HG02798 (cell line): Measurements from ENCODE around the gene TTYH1.
"Not testable (repeated sequence)": the region's sequence is repeated elsewhere in the genome, so short reads cannot be mapped to it uniquely, and the experiment has no call there.

ENCODE experiments used
- ATAC-seq: cut with Tn5 transposase; IDR thresholded peaks from one replicate; pipeline ENCODE4 v1.9.1; 2021; ENCODE audit warnings: mild to moderate bottlenecking; ENCODE audit not compliant: unreplicated experiment, poor library complexity

The TTYH1 gene

DNA sequence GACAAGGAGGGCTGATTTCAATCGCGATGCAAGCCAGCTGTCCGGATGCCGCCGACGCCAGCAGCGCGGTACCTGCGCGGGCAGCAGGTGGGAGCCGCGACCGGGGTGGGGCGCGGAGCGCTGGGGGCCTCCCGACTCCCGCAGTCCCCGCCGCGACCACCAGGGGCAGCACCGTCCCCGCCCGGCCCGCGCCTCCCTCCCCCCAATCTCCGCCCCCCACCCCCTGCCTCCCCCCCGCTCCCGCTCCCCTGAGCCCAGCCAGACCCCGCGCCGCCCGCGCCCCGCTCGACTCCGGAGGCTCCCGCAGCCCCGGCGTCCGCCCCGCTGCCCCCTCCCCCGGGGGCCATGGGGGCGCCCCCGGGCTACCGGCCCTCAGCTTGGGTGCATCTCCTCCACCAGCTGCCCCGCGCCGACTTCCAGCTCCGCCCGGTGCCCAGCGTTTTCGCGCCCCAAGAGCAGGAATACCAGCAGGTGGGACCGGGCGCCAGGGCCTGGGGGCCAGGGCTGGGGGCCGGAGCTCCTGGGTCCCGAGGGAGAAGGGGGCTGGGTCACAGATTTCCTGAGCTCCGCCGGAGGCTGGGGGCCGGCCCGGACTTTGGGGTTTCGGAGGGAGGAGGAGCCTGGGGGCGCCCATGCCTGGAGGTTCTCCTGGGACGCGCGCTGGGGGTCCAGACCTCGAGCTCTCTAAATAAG, at the start of gene TTYH1:
TTYH1 (plus strand) TSS at position 257 of the 693 bp plus-strand sequence; CDS start at position 346, 89 bp downstream.
- no peak for ATAC-seq

DNA sequence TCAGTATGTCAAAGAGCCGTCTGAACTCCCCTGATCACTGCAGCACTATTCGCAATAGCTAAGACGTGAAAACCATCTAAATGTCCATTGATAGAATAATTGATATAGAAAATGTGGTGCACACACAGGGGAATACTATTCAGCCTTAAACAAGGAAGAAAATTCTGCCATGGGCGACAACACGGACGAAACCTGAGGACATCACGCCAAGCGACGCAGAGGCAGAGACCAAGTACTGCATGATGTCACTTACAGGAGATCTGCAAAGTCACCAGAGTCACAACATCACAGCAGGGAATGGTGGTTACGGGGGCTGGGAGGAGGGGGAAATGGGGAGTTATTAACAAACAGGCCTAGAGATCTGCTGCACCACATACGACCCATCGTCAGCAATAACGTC, 49.5 kb upstream of the TTYH1 start:
- not testable (repeated sequence) for ATAC-seq

DNA sequence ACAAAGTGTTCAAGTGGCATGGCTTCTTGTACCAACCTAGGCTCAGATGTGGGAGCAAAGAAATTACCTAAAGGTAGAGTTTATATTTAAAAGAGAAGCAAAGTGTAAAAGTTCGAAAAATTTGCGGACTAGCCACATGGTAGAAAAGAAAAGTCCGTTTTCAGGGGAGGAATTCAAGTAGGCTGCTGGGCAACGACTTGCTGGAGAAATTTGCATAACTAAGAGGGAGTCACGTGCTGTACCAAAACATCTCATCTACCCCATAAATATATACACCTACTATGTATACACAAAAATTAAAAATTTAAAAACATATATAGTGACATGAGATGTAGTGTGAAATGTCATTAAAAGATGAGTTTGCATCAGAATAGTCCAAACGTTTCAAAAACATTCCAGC, 48.5 kb upstream of the TTYH1 start:
- ATAC-seq, result no peak

DNA sequence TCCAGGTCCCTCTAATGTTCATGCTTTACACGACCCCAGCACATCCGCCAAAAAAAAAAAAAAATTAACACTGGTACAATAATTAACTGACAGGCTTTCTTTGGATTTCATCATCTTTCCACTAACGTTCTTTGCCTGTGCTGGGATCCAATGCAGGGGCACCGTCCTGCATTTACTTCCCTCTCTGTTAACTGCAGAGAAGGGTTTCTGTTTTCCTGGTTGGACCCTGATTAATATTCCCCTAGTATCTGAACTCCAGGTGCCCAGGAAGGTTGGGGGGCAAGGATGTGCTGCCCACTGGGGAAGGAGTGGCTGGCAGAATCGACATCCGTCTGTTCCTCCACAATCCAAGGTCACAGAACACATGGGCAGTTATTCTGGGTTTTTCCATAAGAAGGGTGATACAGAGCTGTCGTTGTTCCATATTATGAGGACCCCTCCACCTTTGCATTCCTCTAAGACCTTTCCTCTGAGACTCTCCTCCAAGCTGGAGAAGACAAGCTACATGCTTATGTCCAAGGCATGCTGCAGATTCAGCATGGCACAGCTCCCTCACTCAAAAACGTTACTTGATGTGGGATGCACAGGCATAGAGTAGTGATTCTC, 46.1 kb upstream of the TTYH1 start:
- no peak for ATAC-seq

DNA sequence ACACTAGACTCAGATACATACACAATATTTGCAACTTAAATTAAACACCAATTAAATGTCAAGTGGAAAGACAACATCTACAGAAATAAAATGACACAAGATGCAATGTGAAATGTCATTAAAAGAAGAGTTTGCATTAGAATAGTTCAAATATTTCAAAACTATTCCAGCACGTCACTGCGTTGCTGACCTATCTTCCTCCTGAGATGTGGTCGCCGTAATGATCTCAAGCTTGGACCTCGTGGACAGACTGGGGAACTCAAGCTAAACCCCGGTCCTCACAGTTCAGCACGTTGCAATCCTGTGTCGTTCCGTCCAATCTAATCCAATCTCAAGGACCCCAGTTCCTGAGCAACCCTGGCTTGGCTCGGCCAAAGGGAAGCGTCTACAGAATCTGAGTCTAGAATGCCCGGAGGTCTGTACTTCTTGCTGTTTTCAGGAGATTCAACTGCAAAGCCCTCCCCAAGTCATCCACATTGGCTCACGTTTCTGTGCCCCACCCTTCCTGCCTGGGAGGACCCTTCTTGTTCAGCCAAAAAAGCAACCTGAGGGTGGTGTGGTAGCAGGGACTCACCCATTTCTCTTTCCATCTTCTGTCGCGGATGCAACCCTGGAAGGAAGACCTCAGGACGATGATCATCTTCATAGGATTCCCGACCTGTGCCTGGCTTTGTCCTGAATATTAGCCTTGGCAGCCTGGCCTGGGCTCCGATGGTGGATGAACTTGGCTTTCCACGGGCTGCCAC, 45.4 kb upstream of the TTYH1 start:
- ATAC-seq, result not testable (repeated sequence)

DNA sequence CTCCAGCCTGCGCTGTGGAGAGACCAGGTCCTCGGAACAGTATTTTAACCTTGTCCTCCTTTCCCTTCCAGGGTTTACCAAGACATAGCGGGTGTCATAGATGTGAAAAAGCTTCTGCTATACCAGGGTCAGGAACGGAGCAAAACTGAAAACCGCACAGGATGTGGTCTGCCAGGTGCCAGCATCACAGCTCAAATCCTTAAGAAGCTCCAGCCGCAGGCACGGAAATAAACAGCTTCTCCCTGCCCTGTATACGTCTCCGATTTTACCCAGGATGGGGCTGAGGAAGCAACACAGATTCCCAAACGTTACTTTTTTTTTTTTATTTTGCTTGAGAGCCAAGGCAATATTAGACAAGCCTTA, 44.8 kb upstream of the TTYH1 start:
- not testable (repeated sequence) for ATAC-seq

DNA sequence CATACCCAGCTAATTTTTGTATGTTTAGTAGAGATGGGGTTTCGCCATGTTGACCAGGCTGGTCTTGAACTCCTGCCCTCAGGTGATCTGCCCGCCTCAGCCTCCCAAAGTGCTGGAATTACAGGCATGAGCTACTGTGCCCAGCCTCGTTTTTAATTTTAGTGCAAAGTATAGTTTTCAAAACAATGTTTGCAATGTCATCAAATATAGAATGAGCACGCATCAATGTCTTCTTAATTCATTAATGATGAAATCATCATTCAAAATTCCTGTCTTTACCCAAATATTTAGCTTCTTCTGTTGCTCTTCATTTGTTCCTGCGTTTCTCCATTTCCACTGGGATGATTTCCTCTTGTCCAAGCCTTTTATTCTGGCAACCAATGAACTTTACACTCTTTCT, 43.8 kb upstream of the TTYH1 start:
- ATAC-seq, result not testable (repeated sequence)

DNA sequence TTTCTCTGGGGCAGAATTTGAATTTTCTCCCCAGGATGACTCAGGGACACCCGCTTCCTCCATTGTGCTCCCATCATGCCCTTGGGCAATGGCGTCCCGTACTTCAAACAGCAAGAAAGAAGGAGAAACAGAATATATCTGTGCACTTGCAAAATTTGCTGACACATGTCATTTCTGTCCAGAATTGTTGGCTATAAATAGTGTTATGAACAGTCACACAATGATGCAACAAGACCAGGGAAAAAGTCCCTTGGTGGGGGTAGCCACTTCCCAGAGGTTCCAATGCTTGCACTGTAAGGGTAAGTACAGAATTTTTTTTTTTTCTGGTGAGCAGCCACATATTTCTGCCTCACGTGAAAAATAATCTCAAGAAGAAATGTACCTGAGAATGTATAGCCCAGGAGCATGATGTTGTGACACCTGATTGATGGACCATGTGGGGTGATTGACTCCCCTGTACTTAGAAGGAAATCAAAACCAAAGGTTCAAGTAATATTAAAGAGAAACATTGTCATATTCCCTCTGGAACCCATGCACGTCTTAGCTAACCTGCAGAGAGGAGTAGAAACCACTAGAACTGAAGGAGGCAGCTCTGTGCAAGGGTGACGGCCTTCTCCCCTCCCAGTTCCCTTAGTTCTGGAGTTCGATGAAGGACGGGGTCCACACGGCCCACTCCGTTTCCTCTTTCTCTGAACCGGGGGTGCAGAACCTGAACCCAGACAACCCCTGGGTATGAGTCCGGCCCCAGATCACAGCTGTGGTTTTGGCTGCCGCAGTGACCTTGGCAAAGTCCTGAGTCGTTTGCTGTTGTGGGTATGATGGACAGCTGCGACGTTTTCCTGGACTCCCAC, 41.3 kb upstream of the TTYH1 start:
- no peak for ATAC-seq

DNA sequence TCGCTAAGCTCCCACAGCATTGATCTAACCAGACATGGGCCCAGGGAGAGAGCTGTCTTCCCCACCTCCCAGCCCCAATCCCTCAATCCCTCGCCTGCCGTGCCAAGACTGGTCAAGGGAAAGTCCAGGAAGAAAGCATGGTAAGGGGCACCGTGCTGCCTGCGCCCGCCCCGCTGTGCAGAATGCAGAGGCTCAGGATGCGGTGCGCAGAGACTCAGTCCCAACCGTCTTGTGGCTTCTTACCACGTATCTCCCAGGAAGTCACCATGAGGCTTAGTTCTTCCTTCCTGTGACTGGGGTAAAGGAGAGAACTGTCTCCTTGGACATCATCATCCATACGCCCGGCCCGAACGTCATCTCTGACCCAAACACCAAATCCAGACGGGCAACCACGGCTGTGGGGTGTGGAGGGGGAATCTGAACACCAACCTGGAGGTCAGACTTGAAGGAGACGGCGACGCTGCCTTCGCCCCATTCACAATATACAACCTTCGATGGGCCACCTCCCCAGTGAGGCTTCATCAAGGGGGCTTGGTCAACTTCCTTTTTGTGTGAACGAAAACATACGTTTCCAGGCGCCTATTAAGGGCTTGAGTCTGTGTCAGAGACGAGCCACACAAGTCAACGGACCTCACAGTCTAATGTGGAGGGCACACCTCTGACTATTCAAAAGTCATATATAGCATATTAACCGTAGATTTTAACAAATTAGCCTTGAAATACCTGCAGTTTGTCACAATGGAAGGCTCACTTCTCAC, 39.9 kb upstream of the TTYH1 start:
- not testable (repeated sequence) for ATAC-seq

DNA sequence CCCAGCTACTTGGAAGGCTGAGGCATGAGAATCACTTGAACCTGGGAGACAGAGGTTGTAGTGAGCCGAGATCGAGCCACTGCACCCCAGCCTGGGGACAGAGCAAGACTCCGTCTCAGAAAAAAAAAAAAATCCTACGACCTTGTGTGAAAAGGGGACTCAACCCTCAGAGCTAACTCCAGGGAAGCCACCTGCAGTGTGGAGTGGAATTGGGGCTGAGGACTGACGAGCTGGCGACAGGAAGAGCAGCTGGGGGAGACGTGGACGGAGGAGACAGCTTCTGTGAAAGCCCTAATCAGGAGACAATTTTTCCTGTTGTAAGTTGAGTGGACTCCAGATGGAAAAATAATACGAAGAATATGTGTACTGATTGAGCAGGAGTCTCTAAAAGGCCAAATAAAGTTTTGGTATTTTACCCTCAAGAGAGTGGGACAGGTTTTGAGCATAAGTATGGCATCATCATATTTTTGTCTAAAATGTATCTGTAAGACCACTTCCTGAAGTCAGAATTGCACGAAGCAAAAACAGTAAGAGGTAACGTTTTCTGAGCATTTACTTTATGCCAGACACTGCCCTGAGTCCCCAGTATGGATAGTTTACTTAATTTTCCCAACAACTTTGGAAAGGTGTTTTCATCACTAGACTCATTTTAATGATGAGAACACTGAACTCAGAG, 38.5 kb upstream of the TTYH1 start:
- no peak for ATAC-seq

DNA sequence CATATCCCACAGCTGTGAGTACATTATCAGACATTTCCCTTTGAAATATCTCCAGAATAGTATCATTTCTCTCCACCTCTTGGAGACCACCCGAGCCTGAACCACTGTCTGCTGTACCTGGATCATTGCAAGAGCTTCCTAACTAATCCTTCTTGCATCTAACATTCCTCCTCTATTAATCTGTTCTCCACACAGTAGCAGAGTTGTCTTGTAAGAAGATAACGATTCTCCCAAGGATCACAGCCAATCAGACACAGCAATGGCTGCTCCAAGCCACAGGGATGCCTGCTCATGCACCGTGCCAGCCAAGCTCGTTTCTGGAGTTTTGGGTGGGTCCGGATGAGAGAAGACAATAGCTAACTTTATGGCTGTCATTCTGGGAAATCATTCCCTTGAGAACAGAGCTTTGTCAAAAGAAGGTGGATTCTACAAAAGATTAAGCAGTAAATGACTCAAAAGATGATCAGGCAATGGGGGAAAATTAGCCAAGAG, 36.0 kb upstream of the TTYH1 start:
- no peak for ATAC-seq

DNA sequence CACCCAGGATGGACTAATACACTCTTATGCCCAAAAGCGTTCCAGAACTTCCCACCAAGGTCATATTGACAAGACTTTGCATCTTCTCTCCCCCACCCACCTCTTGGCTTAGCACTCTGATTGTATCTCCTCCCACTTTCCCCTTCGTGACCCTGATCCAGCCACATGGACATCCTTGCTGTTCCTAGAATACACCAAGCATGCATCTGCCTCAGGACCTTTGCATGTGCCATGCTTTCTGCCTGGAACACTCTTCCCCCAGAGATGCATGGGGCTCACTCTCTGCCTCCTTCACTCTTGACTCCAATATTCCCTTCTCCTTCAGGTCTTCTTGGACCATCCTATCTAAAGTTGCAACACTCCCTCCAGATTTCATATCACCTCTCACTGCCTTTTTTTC, 34.4 kb upstream of the TTYH1 start:
- ATAC-seq, result no peak

DNA sequence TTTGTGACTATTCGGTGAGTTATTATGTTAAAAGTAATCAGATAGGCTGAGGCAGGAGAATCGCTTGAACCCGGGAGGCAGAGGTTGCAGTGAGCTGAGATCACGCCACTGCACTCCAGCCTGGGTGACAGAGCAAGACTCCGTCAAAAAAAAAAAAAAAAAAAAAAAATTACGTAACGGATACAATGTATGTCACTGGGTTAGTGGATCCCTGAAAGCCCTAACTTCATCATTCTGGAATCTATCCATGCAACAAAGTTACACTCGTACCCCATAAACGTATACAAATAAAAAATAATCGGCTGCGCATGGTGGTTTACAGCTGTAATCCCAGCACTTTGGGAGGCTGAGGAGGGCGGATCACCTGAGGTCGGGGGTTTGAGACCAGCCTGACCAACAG, 33.2 kb upstream of the TTYH1 start:
- ATAC-seq, result not testable (repeated sequence)

DNA sequence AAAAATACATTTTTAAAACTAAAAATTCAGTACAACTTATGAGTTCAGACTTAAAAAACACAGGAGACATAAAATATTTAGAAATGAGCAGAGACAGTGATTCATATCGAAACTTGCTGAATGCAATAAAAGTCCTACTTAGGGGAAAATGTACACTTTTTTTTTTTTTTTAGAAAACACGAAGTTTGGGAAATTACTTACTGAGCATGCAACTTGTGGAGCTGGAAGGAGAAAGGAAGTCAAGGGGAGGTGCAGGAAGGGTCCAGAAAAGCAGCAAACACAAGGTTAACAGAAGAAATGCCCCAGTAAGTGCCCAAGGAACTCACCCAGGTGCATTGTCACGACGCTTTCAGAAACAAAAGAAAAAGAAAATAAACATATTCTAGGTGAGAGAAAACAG, 31.9 kb upstream of the TTYH1 start:
- ATAC-seq, result no peak

DNA sequence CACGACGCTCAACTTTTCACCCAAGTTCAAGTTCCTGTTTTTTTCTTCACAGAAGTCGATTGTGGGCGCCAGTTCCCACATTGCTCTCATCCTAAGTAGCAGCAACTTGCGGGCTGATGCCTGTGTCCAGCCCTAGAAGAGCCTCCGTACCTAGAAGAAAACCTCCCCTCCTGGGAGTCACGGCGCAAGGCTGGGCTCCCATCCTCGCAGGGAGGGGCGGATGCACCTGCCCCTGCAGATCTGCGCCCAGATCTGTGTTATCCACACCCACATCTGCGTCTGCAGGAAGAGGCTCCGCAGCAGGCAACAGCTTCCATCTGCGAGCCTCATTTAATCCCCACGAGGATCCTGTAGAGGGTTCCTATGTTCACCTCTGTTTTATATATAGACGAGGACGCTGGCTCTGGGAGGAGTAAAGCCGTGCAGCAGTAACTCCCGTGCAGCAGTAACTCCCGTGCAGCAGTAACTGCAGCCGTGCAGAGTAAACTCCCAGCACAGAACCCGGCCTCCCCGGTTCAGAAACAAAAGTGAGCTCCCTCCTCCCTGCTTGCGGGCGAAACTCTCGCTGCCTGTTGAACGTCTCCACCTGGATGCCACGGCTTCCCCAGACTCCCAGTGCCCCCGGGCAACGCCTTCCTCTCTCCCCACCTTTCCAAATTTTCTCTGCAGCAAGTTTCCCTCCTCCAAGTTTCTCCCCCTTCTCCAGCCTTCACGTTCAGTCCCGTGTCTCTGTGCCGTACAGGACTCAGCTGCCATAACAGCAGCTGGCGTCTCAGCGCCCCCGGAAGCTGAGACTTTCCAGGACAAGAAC, 27.1 kb upstream of the TTYH1 start:
- no peak for ATAC-seq

DNA sequence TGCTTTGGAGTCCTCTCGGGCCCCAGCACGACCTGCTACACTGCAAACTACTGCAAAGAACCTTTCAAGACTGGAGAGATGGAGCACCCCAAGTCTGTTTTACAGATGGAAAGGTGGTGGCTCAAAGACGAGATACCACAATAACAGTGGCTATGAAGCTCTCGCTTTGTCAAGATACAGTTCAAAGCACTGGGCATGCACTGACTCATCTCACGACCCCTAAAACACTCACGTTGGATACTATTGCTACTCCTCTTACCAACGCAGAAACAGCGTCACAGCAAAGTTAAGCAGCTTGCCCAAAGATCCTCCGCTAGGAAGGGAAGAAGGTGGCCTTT, 26.5 kb upstream of the TTYH1 start:
- no peak for ATAC-seq

DNA sequence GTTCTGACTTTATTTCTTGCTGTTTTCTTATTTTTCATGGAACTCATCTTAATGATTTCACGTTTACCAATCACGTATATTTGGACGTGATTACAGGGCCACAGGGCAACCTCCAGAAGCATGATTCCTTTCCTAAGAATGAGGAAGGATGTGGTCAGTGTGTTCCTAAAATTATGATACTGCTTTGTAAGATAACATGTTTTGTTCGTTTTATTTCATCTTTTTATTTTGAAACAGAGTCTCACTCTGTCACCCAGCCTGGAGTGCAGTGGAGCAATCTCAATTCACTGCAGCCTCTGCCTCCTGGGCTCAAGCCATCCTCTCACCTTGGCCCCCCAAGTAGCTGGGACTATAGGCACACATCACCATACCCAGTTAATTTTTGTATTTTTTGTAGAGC, 25.7 kb upstream of the TTYH1 start:
- ATAC-seq, result no peak

DNA sequence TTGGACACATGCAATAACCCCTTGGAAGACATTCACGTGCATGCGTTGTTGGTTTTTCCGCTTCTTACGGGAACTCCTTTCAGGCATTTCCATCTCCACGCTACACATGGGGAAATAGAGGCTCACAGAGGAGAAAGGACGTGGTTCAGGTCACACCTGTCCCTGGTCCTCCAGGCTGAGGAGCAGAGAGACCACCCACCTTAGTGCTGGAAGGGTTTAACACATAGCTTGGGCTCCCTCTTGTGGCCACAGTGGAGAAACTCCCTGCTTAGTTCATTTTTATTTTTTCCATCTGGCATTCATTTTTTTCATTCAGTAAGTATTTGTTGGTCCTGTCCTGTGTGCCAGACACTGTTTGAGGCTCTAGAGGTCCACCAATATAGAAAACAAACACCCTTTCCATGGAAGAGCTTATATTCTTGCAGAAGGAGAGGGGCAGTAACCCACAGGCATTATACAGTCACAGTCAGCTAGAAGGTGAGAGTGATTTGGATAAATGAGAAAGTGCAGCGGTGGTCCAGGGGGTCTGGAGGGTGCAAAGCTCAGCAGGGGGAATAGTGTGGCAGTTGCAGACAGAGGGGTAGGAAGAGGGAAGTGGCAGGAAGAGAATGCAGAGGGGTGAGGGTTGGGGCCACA, 24.2 kb upstream of the TTYH1 start:
- ATAC-seq, result no peak
